Mesenteric fat pad (tissue), 1 donor: ENCODE results near the gene CA7. TPM values are rescaled to one million over a fixed set of nuclear protein-coding genes. Genes with fewer than 3 reads are reported as not detected.
A peak's percentile ranks its signal among the peaks of the same experiment; 100 is the strongest.
"Not testable (repeated sequence)": the region's sequence is repeated elsewhere in the genome, so short reads cannot be mapped to it uniquely, and the experiment has no call there.

ENCODE experiments used
- DNase-seq: peaks from one replicate; pipeline ENCODE4 v3.0.0-alpha.2; 2020; ENCODE audit warnings: low spot score
- total RNA-seq: library from RNA; stranded (reverse); fragmentation: NEBNext Ultra II Directional; extraction: Animal tissue kit (Norgen Biotek cat#: 25700); gene quantifications from one replicate; pipeline ENCODE4 v1.2.1, GENCODE V29; 2021
- donor health status: DM: yes; HTN: yes; CAD: no.

The CA7 gene
- total RNA-seq, 1 donor from 2014 or later = not detected

DNA sequence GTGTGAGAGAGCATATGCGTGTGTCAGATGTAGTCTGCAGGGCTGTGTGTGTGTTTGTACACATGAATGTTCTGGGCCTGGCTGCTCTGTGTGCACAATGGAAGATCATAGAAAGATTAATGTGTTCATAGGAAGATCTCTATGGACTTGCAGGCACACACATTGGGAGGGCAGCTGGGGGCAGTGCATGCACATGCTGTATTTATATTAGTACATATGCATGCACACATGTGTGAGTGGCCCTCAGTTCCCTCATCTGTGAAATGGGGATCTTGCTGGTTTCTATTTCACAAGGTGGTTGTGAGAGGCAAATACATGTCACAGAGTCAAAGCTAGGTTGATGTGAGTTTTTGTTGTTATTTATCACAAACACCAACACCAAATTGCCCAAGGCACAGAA is 2.1 kb downstream of the CA7 start:
- peak; percentile 72 for DNase-seq

DNA sequence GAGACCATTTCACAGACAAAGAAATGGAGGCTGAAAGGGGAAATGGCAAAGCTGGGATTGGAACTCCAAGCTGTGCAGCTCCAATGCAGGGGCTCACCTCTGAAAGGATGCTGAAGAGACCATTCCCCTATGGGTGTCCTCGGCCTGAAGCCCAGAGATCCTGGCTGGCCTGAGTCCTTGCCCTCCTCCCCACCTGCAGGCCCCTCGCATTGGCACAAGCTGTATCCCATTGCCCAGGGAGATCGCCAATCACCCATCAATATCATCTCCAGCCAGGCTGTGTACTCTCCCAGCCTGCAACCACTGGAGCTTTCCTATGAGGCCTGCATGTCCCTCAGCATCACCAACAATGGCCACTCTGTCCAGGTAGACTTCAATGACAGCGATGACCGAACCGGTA is 2.6 kb downstream of the CA7 start:
- DNase-seq = peak; percentile 62

DNA sequence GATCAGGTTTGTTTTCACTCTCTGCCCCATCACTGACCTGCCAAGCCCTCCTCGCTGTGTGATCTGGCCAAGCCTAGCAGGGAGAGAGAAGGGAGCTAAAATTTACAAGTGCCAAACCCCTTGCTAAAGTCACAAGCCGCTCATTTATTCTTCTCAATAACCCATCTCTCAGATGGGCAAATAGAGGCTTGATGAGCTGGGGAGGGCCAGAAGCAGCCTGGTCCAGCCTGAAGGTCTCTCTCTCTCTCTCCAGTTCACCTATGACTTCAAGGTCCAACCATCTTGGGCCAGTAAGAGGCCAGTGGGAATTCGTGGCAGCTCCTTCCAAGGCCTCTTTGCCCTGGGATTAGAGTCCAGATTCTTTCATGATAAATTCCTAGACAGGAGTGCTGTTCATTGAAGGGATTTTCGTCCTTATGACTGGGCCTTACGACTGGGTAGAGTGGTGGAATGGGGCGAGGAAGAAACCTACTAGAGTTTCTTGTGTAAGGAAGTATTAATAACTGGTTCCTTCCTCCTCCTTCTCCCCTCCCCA is 3.4 kb downstream of the CA7 start:
- DNase-seq = peak; percentile 33

DNA sequence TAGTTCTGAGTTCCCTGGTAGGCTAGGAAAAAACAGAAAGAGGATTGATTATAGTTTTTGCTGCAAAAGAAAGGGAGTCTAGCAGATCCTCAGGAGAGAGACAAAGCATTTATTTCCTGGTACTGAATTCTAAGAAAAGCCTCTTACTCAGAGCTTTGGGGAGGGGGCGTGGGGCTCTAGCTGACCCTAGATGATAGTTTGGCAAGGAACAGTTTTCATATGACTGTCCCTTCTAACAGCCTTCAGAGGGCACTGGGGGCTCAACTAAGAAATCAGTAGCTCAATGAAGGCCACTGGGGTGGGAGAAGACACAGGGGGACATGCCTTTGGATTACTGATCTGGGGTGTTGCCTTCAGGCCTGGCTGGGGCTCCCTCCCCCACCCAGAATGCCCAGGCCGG is 4.0 kb downstream of the CA7 start:
- no peak for DNase-seq

DNA sequence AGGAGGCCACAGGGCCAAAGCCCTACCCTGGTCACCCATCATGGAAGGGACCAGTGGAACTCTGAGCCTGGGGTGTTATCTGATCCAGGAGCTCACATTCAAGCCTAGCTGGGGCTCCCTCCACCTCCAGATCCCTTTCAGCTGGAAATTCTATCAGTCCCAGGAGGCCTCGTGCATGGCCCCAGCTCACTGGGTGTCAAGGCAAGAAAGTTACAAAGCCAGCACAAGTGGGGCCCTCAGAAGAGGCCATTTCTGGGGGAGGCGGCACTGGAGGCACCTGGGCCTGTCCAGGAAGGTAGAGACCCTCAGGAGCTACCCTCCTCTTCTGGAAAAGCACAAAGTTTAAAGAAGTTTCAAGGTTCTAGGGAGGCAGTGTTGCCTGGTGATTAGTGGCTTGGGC is 4.8 kb downstream of the CA7 start:
- no peak for DNase-seq

DNA sequence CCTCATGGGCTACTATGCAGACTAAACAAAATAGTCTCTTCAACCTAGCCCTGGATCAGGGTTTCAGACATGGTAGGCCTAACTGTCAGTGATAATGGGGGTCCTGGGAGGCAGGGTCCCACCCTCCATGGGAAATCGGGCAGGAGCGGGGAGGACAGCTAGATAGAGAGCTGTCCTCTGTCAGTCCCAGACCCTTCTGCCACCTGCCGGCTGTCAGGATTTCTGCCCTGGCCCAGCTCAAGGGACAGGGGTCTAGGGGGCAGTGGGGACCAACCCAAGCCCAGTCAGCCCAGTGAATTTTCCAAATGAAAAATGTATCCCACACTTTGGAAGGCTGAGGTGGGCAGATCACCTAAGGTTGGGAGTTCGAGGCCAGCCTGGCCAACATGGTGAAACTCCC is 5.3 kb downstream of the CA7 start:
- DNase-seq = no peak

DNA sequence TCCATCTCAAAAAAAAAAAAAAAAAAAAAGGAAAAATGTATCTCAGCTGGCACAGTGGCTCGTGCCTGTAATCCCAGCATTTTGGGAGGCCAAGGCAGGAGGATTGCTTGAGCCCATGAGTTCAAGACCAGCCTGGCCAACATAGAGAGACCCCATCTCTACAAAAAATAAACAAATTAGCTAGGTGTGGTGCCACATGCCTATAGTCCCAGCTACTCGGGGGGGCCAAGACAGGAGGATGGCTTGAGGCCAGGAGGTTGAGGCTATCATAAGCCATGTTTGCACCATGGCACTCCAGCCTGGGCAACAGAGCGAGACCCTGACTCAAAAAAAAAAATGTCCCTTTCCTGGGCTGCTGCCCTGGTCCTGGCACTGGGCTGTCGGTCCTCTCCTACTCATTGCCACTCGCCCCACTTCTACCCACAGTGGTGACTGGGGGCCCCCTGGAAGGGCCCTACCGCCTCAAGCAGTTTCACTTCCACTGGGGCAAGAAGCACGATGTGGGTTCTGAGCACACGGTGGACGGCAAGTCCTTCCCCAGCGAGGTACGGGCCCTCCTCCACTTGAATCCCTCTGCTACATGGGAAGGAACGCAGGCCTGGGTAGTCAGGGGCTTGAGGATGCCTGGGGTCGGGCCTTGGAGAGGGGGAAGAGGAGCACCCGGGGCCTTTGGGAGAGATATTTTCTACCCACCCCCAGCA is 6.1 kb downstream of the CA7 start:
- DNase-seq = no peak

DNA sequence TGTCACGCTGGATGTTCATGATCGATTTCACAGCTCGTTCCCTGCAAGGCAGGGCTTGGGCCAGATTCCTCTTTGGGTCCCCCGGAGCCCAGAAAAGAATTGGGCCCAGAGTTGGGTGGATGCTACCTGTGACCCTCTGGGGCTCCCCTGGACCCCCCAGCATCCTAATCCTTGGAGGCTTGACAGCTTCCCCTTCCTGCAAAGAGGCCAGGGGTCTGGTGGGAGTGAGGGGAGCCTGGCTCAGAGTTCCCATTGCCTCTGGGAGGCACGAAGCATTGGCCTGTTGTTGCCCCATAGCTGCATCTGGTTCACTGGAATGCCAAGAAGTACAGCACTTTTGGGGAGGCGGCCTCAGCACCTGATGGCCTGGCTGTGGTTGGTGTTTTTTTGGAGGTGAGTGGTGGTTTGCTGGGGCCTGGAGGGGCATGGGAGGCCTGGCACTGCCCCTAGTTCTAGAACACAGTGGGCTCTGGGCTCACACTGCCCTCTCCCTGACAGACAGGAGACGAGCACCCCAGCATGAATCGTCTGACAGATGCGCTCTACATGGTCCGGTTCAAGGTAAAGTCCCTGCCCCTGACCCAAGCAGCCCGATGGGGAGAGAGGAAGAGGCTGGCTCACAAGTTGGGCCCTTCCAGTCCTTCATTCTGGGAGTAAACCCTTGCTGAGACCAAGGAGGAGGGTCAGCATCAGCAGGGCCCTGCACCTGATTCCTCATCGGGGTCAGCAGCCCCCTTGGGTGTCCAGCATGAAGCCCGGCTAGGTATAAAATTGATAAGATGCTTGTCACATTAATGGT is 7.2 kb downstream of the CA7 start:
- no peak for DNase-seq

DNA sequence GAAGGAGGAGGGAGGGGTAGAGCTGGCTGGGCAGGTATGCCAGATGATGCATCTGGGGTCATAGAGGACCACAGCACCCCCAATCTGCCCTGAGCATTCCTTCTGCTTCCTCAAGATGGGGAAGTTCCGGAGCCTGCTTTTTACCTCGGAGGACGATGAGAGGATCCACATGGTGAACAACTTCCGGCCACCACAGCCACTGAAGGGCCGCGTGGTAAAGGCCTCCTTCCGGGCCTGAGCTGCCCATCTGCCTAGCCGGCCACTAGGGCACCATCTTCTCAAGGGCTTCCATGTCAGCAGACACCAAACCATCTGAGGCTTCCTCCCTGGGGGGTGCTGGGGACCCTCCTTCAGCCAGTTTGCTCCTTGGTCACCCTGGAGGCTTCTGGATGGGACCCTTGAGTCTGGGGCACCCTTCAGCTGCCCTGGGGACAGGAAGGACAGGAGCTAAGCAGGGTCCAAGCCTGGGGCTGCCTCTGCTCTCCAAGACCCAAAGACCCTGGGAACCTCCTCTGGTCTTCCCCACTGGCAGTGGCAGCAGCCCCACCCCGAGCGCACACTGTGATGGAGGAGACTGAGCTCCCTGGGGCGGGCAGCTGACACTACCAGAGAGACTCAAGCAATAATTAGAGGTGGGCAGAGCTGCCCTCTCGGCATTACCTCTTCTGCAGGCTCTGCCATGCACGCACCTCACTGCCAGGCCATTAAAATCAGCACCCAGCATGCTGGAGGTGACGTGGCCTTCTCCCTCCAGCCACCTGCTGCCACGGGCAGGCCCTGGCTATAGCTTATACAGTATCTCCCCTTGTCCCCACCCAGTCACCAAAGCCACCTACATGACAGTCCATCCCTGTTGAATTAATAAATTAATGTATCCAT is 9.3 kb downstream of the CA7 start:
- DNase-seq = no peak

DNA sequence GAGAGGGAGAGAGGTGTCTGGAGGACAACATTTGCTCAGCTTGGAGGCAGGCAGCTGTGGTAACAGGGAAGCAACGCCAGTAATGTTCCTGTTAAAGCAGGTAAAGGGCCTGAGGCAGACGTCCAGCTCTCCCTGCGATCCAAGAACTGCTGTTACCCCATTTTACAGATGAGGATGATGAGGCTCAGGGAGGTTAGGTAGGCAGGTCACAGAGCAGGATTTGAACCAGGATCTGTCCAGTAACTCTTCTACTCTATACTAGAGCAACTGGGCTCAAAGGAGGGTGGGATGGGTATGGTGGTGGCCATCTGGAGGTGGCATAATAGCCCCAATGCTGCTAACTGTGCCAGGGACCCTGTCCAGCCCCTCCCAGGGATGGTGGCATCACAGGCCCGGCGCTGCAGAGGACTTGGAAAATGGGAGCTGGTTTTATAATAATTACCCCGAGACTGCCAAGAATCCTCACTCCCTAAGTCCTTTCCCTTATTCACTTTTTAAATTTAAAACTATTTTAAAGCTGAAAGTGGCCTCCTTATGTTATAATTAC is 12.0 kb downstream of the CA7 start:
- DNase-seq = no peak

DNA sequence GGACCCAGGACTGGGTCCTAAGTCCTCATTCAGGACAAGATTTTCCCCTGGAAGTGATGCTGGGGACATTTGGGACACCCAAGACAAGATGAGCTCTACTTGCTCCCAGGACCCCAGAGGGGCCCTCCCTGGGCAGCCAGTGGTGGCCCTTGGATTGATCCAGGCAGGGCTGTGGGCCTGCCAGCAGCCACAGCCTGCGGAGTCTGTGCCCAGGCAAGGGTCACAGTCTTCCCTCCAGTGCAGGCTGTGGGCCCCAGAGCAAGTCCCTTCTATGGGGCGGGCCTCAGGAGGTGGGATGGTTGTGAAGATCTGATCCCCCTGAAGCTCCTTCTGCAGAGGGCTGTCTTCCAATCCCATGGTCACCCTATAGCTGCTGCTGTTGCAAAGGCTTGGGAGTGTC is 12.6 kb downstream of the CA7 start:
- DNase-seq = no peak

DNA sequence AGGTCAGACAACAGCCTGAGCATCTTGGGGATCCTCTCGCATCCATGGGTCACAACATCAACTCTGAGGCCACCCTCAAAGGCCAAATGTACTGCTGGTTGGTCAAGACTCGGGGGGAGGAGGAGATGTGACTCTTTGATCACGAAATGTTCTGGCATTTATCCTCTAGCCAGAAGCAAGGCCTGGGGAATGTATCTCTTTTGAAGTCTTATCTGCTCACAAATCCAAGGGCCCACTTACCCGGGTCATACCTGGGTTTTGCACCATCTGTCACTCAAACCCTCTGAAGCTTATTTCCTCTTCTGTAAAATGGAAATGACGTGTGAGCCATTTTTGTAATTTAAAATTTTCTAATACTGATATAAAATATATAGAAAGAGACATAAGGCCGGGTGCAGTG is 13.2 kb downstream of the CA7 start:
- DNase-seq = no peak

DNA sequence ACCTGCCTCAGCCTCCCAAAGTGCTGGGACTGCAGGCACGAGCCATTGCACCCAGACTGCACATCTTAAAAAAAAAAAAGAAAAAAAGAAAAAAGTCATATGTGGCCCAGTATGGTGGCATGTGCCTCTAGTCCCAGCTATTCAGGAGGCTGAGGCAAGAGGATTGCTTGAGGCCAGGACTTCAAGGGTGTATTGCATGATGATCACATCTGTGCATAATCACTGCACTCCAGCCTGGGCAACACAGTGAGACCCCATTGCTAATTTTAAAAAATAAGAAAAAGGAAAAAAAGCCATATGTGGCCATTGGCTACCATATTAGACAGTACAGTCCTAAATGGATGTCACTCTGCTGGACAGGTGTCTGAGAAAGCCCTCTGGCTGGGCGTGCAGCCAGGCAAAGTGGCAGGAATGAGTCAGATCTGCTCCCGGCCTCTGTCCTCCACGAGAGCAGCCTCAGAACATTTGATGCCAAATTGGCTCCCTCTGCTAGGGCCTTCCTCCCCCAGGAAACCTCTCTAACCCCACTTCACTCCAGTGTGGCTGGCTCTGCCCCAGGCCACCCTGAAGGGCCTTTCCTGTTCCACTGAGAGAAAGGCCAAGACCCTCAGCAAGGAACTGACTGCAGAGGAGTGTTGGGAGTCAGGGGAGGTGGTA is 14.7 kb downstream of the CA7 start:
- DNase-seq = no peak

DNA sequence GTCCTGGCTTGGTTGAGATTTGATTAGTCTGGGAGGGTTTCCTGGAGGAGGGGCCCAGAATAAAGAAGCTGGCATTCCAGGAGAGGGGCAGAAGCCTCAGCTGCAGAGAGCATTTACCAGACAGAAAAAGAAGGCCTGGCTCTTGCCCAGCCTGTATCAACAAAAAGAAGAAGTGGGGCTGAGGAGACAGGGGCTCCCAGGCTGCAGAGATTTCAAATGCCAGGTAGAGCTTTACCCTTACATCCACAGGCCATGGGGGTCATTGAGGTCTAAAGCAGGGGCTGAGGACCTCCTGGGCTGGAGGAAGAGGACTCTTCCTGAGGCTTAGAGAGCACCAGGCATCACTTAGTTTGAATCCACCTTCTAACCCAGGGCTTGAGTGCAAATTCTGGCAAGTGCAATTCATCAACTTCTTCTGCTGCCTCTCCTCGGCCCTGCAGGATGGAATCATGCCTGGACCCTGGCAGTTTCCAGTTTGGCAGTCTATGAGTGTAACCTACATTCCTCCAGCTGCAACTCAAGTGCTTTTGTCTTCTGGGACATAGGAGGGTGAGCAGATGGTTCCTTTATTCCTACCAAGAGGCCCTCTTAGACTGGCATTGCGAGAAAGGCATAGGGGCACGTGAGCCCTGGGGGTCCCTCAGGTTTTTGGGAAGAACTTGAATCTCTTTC is 15.3 kb downstream of the CA7 start:
- no peak for DNase-seq

DNA sequence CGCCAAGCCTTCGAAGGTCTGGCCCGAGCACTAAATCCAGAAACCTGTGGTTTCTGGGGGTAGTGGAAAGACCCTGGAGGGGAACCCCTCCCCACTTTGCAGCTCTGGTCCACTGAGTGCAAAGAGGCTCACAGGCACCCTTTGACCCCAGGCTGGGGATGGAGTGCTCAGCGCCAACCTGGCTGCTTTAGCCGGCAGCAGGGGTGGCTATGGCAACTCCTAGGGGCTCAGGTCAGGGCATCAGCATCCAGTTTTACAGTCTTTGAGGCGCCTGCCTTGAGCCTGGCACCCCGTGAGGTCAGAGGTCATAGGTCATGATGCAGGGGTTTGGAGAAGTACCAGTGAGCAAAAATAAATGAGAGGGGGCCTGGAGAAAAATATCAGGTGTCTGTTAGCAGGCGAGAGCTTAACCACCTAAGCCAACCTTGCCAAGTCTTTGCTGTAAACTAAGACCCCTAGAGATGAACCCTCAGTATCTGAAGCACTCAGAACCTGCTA is 17.9 kb downstream of the CA7 start:
- DNase-seq = no peak

DNA sequence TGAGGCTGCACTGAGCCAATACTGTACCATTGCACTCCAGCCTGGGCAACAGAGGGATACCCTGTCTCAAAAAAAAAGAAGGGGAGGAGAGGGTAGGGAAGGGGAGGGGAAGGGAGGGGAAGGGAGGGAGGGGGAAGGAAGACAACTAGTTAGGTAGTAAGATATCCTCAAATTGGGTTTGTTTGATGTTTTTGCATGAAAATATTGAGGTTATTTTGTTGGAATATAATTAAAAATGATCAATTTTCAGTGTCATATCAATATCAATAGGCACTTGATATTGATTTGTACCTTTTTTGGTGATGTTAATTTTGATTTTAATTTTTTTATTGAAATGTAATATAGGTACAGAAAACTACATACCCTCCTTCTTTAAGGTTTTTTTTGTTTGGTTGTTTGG is 19.5 kb downstream of the CA7 start:
- no peak for DNase-seq

DNA sequence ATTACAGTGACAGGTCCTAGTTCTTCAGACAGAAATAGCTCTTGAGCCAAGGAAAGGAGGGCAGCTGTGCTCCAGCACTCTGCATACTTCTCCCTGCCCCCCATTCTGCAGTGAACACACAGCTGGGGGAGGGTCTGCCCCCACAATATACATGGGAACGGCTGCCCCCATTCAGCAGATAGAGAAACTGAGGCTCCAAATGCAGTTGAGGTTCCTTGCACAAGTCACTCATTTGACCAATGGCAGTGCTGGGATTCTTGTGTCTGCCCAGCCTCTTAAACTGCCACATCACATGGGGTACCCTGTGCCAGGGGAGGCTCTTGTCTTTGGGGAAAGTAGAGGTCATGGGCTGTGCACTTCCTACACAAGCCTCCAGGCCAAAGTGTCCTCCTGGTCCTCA is 25.2 kb downstream of the CA7 start:
- no peak for DNase-seq

DNA sequence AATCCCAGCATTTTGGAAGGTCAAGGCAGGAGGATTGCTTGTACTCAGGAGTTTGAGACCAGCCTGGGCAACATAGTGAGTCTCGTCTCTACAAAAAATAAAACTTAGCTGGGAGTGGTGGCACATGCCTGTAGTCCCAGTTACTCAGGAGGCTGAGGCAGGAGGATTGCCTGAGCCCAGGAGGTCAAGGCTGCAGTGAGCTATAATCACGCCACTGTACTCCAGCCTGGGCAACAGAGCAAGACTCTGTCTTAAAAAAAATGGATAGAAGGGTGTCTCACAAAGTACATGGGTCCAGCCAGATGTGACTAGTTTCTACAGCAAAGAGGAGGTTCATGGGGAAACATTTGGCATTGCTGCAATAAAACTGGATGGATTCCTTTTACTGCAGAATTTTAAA is 27.1 kb downstream of the CA7 start:
- DNase-seq = not testable (repeated sequence)

DNA sequence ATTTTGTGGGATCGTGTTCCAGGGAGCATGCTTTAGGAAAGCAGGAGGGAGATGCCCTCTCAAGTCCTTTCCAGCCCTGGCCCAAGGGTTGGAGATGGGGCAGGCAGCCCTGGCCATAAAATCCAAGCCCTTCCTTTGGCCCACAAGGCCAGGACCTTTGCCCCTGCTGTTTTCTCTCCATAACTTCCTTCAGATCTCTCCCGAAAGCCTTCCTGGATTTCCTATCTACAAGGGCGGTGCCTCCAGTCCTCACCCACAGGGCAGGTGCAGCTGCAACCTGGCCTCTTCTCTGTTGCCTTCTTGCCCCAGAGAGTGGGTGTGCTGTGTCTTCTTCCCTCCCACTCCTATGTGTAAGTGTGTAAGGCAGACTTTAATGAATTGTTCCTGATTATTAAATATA is 27.6 kb downstream of the CA7 start:
- no peak for DNase-seq

DNA sequence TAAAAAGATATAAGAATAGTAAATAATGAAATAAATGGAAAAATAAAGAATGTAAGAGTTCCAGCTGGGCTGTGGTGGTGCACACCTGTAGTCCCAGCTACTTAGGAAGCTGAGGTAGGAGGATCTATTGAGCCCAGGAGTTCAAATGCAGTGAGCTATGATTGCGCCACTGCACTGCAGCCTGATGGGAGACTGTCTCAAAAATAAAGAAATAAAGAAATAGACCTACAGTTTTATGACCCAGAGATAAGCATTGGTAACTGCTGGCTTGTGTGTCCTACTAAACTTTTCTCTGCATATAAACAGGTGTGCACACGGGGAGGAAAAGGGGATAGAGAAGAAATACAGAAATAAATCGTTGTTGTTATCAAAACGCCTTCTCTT is 28.3 kb downstream of the CA7 start:
- DNase-seq = no peak
